Stimulated activated CD8-positive, alpha-beta memory T cell treated with anti-CD3 and anti-CD28 coated beads, Interleukin-4, amount 100 ng/mL, for 24 hours (primary cell): ENCODE data around the gene FKBP2.

Experiments used
- DNase-seq: peaks from one replicate; pipeline ENCODE4 v3.0.0-alpha.2; 2020; ENCODE audit warnings: low read depth

Gene FKBP2

GRCh38 chr11:64219755-64220154, 21.1 kb upstream of the FKBP2 start:
- DNase-seq, result no peak

GRCh38 chr11:64220271-64220670, 20.6 kb upstream of the FKBP2 start:
- DNase-seq, result no peak

GRCh38 chr11:64220798-64221197, 20.1 kb upstream of the FKBP2 start:
- DNase-seq, result no peak

GRCh38 chr11:64222651-64223000, 18.3 kb upstream of the FKBP2 start:
- no peak for DNase-seq

- DNase-seq, result no peak
Measured at GRCh38 chr11:64223001-64223651, 17.8 kb upstream of the FKBP2 start.

- no peak for DNase-seq
Measured at GRCh38 chr11:64224151-64224890, 16.6 kb upstream of the FKBP2 start.

- DNase-seq, result no peak
Measured at GRCh38 chr11:64224891-64225607, 15.8 kb upstream of the FKBP2 start.

GRCh38 chr11:64225608-64226506, 15.0 kb upstream of the FKBP2 start, which contains the start of the genes NUDT22 and TRPT1:
NUDT22 (plus strand) TSS chr11:64226274; CDS start chr11:64226653, 379 bp downstream.
TRPT1 (minus strand) TSS chr11:64226186; CDS start chr11:64225860, 326 bp downstream.
- DNase-seq, result peak; percentile 93

- no peak for DNase-seq
Measured at GRCh38 chr11:64226507-64227051, 14.3 kb upstream of the FKBP2 start.

- no peak for DNase-seq
Measured at GRCh38 chr11:64227405-64227956, 13.4 kb upstream of the FKBP2 start.

GRCh38 chr11:64229090-64229743, 11.7 kb upstream of the FKBP2 start:
- DNase-seq, result no peak

- DNase-seq, result no peak
Measured at GRCh38 chr11:64229744-64230170, 11.1 kb upstream of the FKBP2 start.

GRCh38 chr11:64230171-64230984, 10.5 kb upstream of the FKBP2 start, which contains the start of gene DNAJC4:
DNAJC4 (plus strand) TSS chr11:64230548; CDS start chr11:64230855, 307 bp downstream.
- DNase-seq, result peak; percentile 79

- DNase-seq, result no peak
Measured at GRCh38 chr11:64230985-64231365, 9.9 kb upstream of the FKBP2 start.

- no peak for DNase-seq
Measured at GRCh38 chr11:64231546-64231945, 9.3 kb upstream of the FKBP2 start.

GRCh38 chr11:64232182-64232966, 8.5 kb upstream of the FKBP2 start:
- no peak for DNase-seq

GRCh38 chr11:64232967-64233315, 8.0 kb upstream of the FKBP2 start:
- DNase-seq, result no peak

- peak; percentile 47 for DNase-seq
Measured at GRCh38 chr11:64233913-64234586, 6.8 kb upstream of the FKBP2 start, which contains the start of gene VEGFB. VEGFB (plus strand) TSS chr11:64234584; CDS start chr11:64234834, 250 bp downstream.
